Neural crest cell (in vitro differentiated cells): Measurements from ENCODE around the gene MTCL1. TPM values are rescaled to one million over a fixed set of nuclear protein-coding genes. Genes with fewer than 3 reads are reported as not detected.

Experiments used
- DNase-seq: peaks from one replicate; pipeline ENCODE4 v3.0.0; 2021; ENCODE audit warnings: low read depth, mixed read lengths, low spot score
- H3K27ac Mint-ChIP-seq: one replicate; pipeline ENCODE4 v1.8.0; 2021; ENCODE audit warnings: mild to moderate bottlenecking, mixed read lengths; ENCODE audit not compliant: unreplicated experiment
- H3K27me3 Mint-ChIP-seq: 2 replicates; pipeline ENCODE4 v1.8.0; 2021; ENCODE audit warnings: low read depth, mild to moderate bottlenecking, mixed read lengths
- H3K36me3 Mint-ChIP-seq: 2 replicates; pipeline ENCODE4 v1.8.0; 2021; ENCODE audit warnings: low read depth, mild to moderate bottlenecking, mixed read lengths
- H3K4me1 Mint-ChIP-seq: 2 replicates; pipeline ENCODE4 v1.8.0; 2021; ENCODE audit warnings: mixed read lengths
- H3K4me3 Mint-ChIP-seq: one replicate; pipeline ENCODE4 v1.8.0; 2021; ENCODE audit warnings: mild to moderate bottlenecking, mixed read lengths
- H3K9me3 Mint-ChIP-seq: 2 replicates; pipeline ENCODE4 v1.8.0; 2021; ENCODE audit warnings: mixed read lengths
- CTCF ChIP-seq: fragments of 200-600 bp; sonication (generic); conservative IDR thresholded peaks from 2 replicates; pipeline ENCODE4 v1.5.0; 2021; ENCODE audit warnings: antibody characterized with exemption, mild to moderate bottlenecking
- total RNA-seq: library from RNA; stranded (reverse); gene quantifications from 2 replicates; pipeline ENCODE4 v1.2.1, GENCODE V29; 2021

MTCL1 gene
- total RNA-seq, 1 donor from 2014 or later: 17.8 TPM

GRCh38 chr18:8849696-8850095 is 144.3 kb downstream of the MTCL1 start:
- Mint-ChIP-seq H3K9me3 (no peaks in the 10 kb centered on the region), H3K4me1 (peaks cover 15% of the 10 kb centered on the region), H3K27me3 (no peaks in the 10 kb centered on the region), H3K4me3 (no peak overlapping the region), H3K36me3 (no peaks in the 10 kb centered on the region), H3K27ac (no peak overlapping the region)
- DNase-seq: no peak
- TF ChIP-seq CTCF: no peak

- no peak for TF ChIP-seq CTCF
- H3K4me1 Mint-ChIP-seq: peaks cover 27% of the 10 kb centered on the region
- peak overlapping the region; percentile 38 for H3K27ac Mint-ChIP-seq
- no peaks in the 10 kb centered on the region for H3K27me3 Mint-ChIP-seq
- no peak overlapping the region for H3K4me3 Mint-ChIP-seq
- no peaks in the 10 kb centered on the region for H3K36me3 Mint-ChIP-seq
- no peaks in the 10 kb centered on the region for H3K9me3 Mint-ChIP-seq
- no peak for DNase-seq
These were observed 146.3 kb downstream of the MTCL1 start for GRCh38 chr18:8851659-8852058.

DNA sequence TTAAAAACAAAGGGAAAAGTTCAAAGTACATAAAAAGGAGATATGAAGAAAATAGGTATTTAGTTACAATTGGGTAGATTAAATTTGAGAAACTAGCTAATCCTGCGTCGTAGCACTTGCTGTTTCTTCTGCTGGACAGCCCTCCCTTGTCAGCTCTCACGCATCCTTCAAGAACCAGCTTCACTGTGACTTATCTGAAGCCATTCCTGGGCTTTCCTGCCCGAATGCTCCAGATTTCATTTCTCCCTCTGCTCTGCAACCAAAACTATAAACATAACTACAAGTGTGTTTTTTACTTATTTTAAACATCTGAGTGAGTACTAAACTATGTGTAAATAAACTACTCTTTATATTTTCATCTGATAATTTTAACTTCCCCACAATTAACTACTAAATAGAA is 149.2 kb downstream of the MTCL1 start:
- Mint-ChIP-seq H3K4me3 (no peak overlapping the region), H3K9me3 (no peaks in the 10 kb centered on the region), H3K4me1 (peaks cover 27% of the 10 kb centered on the region), H3K27ac (peak overlapping the region; percentile 4), H3K36me3 (no peaks in the 10 kb centered on the region), H3K27me3 (no peaks in the 10 kb centered on the region)
- DNase-seq: no peak
- no peak for TF ChIP-seq CTCF

DNA sequence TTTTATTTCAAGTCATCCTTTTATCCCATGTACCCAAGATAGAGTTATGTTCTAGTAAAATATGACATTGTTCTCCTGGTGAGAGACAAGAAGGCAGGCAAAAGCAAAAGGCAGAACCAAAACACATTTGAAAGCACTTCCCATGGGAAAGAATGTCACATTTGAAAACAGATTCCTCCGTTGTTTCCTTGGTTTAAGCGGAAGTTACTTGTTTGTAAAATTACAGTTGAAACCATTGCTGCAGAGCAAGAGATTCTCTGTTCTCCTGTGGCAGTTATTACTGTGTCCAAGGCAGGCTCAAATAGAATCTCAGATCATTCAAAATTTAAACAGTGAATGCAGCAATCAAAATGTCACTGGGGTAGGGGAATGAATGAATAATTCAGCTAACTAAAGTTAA is 149.6 kb downstream of the MTCL1 start:
- Mint-ChIP-seq H3K9me3 (no peaks in the 10 kb centered on the region), H3K27me3 (no peaks in the 10 kb centered on the region), H3K4me3 (no peak overlapping the region), H3K27ac (no peak overlapping the region), H3K36me3 (no peaks in the 10 kb centered on the region), H3K4me1 (peaks cover 27% of the 10 kb centered on the region)
- no peak for DNase-seq
- TF ChIP-seq CTCF: no peak

GRCh38 chr18:8856212-8856611 is 150.9 kb downstream of the MTCL1 start:
- Mint-ChIP-seq H3K9me3 (no peaks in the 10 kb centered on the region), H3K4me3 (no peak overlapping the region), H3K4me1 (peaks cover 27% of the 10 kb centered on the region), H3K27ac (no peak overlapping the region), H3K36me3 (no peaks in the 10 kb centered on the region), H3K27me3 (no peaks in the 10 kb centered on the region)
- no peak for DNase-seq
- no peak for TF ChIP-seq CTCF
